Measurements from ENCODE around the gene GCLC. TPM values are rescaled to one million over a fixed set of nuclear protein-coding genes. Genes with fewer than 3 reads are reported as not detected.

The GCLC gene
- polyA plus RNA-seq, 1 donor from 2014 or later = 10.4 TPM

DNA sequence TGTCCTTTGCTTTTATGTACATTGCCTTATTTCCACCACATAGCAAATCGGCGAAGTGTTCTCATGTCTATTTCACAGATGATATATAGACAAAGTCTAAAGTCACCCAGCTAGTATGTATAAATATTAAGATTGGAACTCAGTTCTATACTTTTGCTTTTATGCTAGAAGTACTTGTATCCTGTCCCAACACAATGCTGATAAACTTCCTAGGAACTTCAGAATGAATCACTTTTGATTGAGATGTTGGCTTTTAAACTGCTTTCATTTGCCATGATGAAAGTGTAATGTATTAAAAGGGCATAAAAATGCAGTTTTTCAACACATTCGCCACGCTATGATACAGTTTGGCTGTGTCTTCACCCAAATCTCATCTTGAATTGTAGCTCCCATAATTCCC lies 50.8 kb downstream of the GCLC start:
- H3K27me3 ChIP-seq (ENCODE audit: insufficient read depth, low read depth, low read length) = no peaks in the 10 kb centered on the region
- H3K4me3 ChIP-seq (ENCODE audit: low read length) = no peak overlapping the region
- no peak overlapping the region for H2AFZ ChIP-seq (ENCODE audit: low read depth, low read length)
- no peak overlapping the region for H3K9ac ChIP-seq (ENCODE audit: low read length)
- H3F3A ChIP-seq (ENCODE audit: insufficient read depth, low read length, poor library complexity, severe bottlenecking) = no peaks in the 10 kb centered on the region
- no peak overlapping the region for H3K27ac ChIP-seq (ENCODE audit: low read length)
- no peak overlapping the region for H3K4me2 ChIP-seq (ENCODE audit: low read length)
- no peaks in the 10 kb centered on the region for H4K20me1 ChIP-seq (ENCODE audit: insufficient read depth)
- no peaks in the 10 kb centered on the region for H3K79me2 ChIP-seq (replicated peaks; ENCODE audit: insufficient read depth, low read length)
- H3K9me3 ChIP-seq (ENCODE audit: low read length) = no peaks in the 10 kb centered on the region
- no peaks in the 10 kb centered on the region for H3K9me2 ChIP-seq (ENCODE audit: insufficient read depth, low read length)
- TF ChIP-seq RAD21 (conservative IDR thresholded peaks at IDR 0.05) (no peak), EZH2 (IDR thresholded peaks at IDR 0.05; ENCODE audit: borderline replicate concordance, insufficient read depth, low read length, poor library complexity, severe bottlenecking) (no peak), POLR2AphosphoS5 (IDR thresholded peaks at IDR 0.05) (no peak), EP300 (conservative IDR thresholded peaks at IDR 0.05; ENCODE audit: poor library complexity, severe bottlenecking) (no peak), REST (IDR thresholded peaks at IDR 0.05; ENCODE audit: borderline replicate concordance) (no peak), SMC3 (conservative IDR thresholded peaks at IDR 0.05; ENCODE audit: poor library complexity) (no peak), TAF1 (IDR thresholded peaks at IDR 0.05; ENCODE audit: low read depth) (no peak), MXI1 (conservative IDR thresholded peaks at IDR 0.05; ENCODE audit: poor library complexity, severe bottlenecking) (no peak)
- TF ChIP-seq, protein P1, sequence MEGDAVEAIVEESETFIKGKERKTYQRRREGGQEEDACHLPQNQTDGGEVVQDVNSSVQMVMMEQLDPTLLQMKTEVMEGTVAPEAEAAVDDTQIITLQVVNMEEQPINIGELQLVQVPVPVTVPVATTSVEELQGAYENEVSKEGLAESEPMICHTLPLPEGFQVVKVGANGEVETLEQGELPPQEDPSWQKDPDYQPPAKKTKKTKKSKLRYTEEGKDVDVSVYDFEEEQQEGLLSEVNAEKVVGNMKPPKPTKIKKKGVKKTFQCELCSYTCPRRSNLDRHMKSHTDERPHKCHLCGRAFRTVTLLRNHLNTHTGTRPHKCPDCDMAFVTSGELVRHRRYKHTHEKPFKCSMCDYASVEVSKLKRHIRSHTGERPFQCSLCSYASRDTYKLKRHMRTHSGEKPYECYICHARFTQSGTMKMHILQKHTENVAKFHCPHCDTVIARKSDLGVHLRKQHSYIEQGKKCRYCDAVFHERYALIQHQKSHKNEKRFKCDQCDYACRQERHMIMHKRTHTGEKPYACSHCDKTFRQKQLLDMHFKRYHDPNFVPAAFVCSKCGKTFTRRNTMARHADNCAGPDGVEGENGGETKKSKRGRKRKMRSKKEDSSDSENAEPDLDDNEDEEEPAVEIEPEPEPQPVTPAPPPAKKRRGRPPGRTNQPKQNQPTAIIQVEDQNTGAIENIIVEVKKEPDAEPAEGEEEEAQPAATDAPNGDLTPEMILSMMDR (IDR thresholded peaks at IDR 0.05; ENCODE audit: poor library complexity, severe bottlenecking) = no peak
- H3K36me3 ChIP-seq (ENCODE audit: insufficient read depth, low read length) = peaks cover 6% of the 10 kb centered on the region

DNA sequence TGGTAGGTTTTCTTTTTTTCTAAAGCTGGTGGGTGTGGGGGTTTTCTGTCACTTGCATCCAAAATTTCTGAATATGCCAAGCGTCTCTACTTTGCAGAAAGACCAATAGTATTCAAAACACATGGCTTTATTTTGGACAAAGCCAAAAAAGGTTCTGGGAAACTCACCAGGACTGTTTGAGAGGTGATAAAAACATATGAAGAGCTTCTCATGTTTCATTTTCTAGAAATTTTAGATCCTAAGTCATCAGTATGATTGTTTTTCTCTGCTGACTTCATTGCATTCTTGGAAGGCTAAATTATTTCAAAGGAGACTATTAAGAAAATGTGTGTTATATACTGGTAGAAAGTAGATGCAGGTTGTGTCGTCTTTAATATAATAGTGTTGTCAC lies 51.3 kb downstream of the GCLC start:
- no peak overlapping the region for H3K9ac ChIP-seq (ENCODE audit: low read length)
- TF ChIP-seq EZH2 (IDR thresholded peaks at IDR 0.05; ENCODE audit: borderline replicate concordance, insufficient read depth, low read length, poor library complexity, severe bottlenecking) = no peak
- no peak for TF ChIP-seq EP300 (conservative IDR thresholded peaks at IDR 0.05; ENCODE audit: poor library complexity, severe bottlenecking)
- no peak for TF ChIP-seq SMC3 (conservative IDR thresholded peaks at IDR 0.05; ENCODE audit: poor library complexity)
- TF ChIP-seq REST (IDR thresholded peaks at IDR 0.05; ENCODE audit: borderline replicate concordance) = no peak
- TF ChIP-seq MXI1 (conservative IDR thresholded peaks at IDR 0.05; ENCODE audit: poor library complexity, severe bottlenecking) = no peak
- no peak for TF ChIP-seq RAD21 (conservative IDR thresholded peaks at IDR 0.05)
- no peak for TF ChIP-seq TAF1 (IDR thresholded peaks at IDR 0.05; ENCODE audit: low read depth)
- TF ChIP-seq POLR2AphosphoS5 (IDR thresholded peaks at IDR 0.05) = no peak
- TF ChIP-seq, protein P1 (IDR thresholded peaks at IDR 0.05; ENCODE audit: poor library complexity, severe bottlenecking) = no peak
- no peak overlapping the region for H3K27ac ChIP-seq (ENCODE audit: low read length)

More for the DNA sequence above, 51.3 kb downstream of the GCLC start:
- Histone ChIP-seq H3K79me2 (replicated peaks; ENCODE audit: insufficient read depth, low read length) (no peaks in the 10 kb centered on the region), H3K4me2 (ENCODE audit: low read length) (no peak overlapping the region), H3K9me2 (ENCODE audit: insufficient read depth, low read length) (no peaks in the 10 kb centered on the region), H3K36me3 (ENCODE audit: insufficient read depth, low read length) (peaks cover 5% of the 10 kb centered on the region), H3F3A (ENCODE audit: insufficient read depth, low read length, poor library complexity, severe bottlenecking) (no peaks in the 10 kb centered on the region), H4K20me1 (ENCODE audit: insufficient read depth) (no peaks in the 10 kb centered on the region), H3K27me3 (ENCODE audit: insufficient read depth, low read depth, low read length) (no peaks in the 10 kb centered on the region), H3K9me3 (ENCODE audit: low read length) (no peaks in the 10 kb centered on the region), H3K4me3 (ENCODE audit: low read length) (no peak overlapping the region), H2AFZ (ENCODE audit: low read depth, low read length) (no peak overlapping the region)

Data from neural cell (in vitro differentiated cells).